Parathyroid adenoma (tissue), 2 donors: ENCODE results near the gene LRTM2.

Experiments used
- H2AFZ ChIP-seq: fragments of 300-600 bp; sonication (generic); one replicate; pipeline ENCODE4 v1.7.0; 2017; ENCODE audit warnings: antibody characterized with exemption, mild to moderate bottlenecking
- H3K27ac ChIP-seq: fragments of 300-600 bp; sonication (generic); one replicate; pipeline ENCODE4 v1.7.0; 2017
- H3K27me3 ChIP-seq: fragments of 300-600 bp; sonication (generic); one replicate; pipeline ENCODE4 v1.7.0; 2017; ENCODE audit warnings: low read length; ENCODE audit not compliant: control insufficient read depth, insufficient read depth
- H3K36me3 ChIP-seq: fragments of 300-600 bp; sonication (generic); one replicate; pipeline ENCODE4 v1.7.0; 2017; ENCODE audit warnings: low read length; ENCODE audit not compliant: control insufficient read depth, insufficient read depth
- H3K4me1 ChIP-seq: fragments of 300-600 bp; sonication (generic); one replicate; pipeline ENCODE4 v1.7.0; 2017; ENCODE audit warnings: control low read depth
- H3K4me2 ChIP-seq: fragments of 300-600 bp; sonication (generic); one replicate; pipeline ENCODE4 v1.7.0; 2017; ENCODE audit warnings: low read length
- H3K4me3 ChIP-seq: fragments of 300-600 bp; sonication (generic); one replicate; pipeline ENCODE4 v1.7.0; 2017; ENCODE audit warnings: low read depth, low read length
- H3K79me2 ChIP-seq: fragments of 300-600 bp; sonication (generic); one replicate; pipeline ENCODE4 v1.7.0; 2017; ENCODE audit warnings: control low read depth
- H3K9ac ChIP-seq: fragments of 300-600 bp; sonication (generic); one replicate; pipeline ENCODE4 v1.7.0; 2017; ENCODE audit warnings: mild to moderate bottlenecking
- H3K9me3 ChIP-seq: fragments of 300-600 bp; sonication (generic); one replicate; pipeline ENCODE4 v1.7.0; 2017; ENCODE audit warnings: low read length; ENCODE audit not compliant: control insufficient read depth
- TF ChIP-seq, protein P1 (sequence below): fragments of 300-600 bp; sonication (generic); IDR thresholded peaks from one replicate; pipeline ENCODE4 v1.7.0; 2017; ENCODE audit warnings: antibody characterized with exemption, mild to moderate bottlenecking
- donor health status: primary hyperparathyroidism.

Gene LRTM2

DNA sequence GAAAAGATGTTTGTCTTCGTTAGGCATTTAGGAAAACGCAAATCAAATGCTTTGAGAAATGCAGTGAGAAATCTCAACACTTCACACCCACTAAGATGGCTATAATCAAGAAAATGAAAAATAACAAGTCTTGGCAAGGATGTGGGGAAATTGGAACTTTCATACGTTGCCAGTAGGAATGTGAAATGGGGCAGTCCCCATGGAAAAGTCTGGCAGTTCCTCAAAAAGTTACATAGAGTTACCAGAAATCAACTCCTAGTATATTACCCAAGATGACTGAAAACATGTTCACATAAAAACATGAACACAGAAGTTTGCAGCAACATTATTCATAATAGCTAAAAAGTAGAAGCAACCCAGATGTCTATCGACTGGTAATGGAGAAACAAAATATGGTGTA, 41.5 kb upstream of the LRTM2 start:
- no peak overlapping the region for H3K9ac ChIP-seq
- H3K27ac ChIP-seq: no peak overlapping the region
- no peak overlapping the region for H2AFZ ChIP-seq
- TF ChIP-seq, protein P1, sequence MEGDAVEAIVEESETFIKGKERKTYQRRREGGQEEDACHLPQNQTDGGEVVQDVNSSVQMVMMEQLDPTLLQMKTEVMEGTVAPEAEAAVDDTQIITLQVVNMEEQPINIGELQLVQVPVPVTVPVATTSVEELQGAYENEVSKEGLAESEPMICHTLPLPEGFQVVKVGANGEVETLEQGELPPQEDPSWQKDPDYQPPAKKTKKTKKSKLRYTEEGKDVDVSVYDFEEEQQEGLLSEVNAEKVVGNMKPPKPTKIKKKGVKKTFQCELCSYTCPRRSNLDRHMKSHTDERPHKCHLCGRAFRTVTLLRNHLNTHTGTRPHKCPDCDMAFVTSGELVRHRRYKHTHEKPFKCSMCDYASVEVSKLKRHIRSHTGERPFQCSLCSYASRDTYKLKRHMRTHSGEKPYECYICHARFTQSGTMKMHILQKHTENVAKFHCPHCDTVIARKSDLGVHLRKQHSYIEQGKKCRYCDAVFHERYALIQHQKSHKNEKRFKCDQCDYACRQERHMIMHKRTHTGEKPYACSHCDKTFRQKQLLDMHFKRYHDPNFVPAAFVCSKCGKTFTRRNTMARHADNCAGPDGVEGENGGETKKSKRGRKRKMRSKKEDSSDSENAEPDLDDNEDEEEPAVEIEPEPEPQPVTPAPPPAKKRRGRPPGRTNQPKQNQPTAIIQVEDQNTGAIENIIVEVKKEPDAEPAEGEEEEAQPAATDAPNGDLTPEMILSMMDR: no peak
- no peaks in the 10 kb centered on the region for H3K9me3 ChIP-seq
- H3K36me3 ChIP-seq: no peaks in the 10 kb centered on the region
- no peak overlapping the region for H3K4me2 ChIP-seq
- H3K79me2 ChIP-seq: peaks cover 21% of the 10 kb centered on the region
- no peak overlapping the region for H3K4me3 ChIP-seq
- no peaks in the 10 kb centered on the region for H3K27me3 ChIP-seq
- peaks cover 18% of the 10 kb centered on the region for H3K4me1 ChIP-seq

- Histone ChIP-seq H3K27me3 (no peaks in the 10 kb centered on the region), H3K27ac (no peak overlapping the region), H3K4me1 (peaks cover 11% of the 10 kb centered on the region), H3K4me2 (no peak overlapping the region), H3K79me2 (peaks cover 21% of the 10 kb centered on the region), H3K4me3 (no peak overlapping the region), H2AFZ (no peak overlapping the region), H3K9ac (no peak overlapping the region), H3K36me3 (no peaks in the 10 kb centered on the region), H3K9me3 (no peaks in the 10 kb centered on the region)
- TF ChIP-seq, protein P1: no peak
These were observed 40.6 kb upstream of the LRTM2 start for GRCh38 chr12:1779783-1780182.

- H3K27ac ChIP-seq: no peak overlapping the region
- H3K9me3 ChIP-seq: no peaks in the 10 kb centered on the region
- no peak overlapping the region for H3K4me3 ChIP-seq
- peaks cover 17% of the 10 kb centered on the region for H3K79me2 ChIP-seq
- no peak overlapping the region for H3K9ac ChIP-seq
- no peak overlapping the region for H3K4me2 ChIP-seq
- no peaks in the 10 kb centered on the region for H3K27me3 ChIP-seq
- TF ChIP-seq, protein P1: no peak
- H2AFZ ChIP-seq: no peak overlapping the region
- peaks cover 11% of the 10 kb centered on the region for H3K4me1 ChIP-seq
- H3K36me3 ChIP-seq: no peaks in the 10 kb centered on the region
These were observed 38.6 kb upstream of the LRTM2 start for GRCh38 chr12:1781772-1782171.

- TF ChIP-seq, protein P1: no peak
- Histone ChIP-seq H3K4me3 (no peak overlapping the region), H3K9me3 (no peaks in the 10 kb centered on the region), H3K27ac (no peak overlapping the region), H3K36me3 (no peaks in the 10 kb centered on the region), H3K79me2 (peaks cover 17% of the 10 kb centered on the region), H2AFZ (no peak overlapping the region), H3K9ac (no peak overlapping the region), H3K4me2 (no peak overlapping the region), H3K27me3 (no peaks in the 10 kb centered on the region), H3K4me1 (peaks cover 11% of the 10 kb centered on the region)
These were observed 38.1 kb upstream of the LRTM2 start for GRCh38 chr12:1782215-1782614.

GRCh38 chr12:1787714-1788113, 32.7 kb upstream of the LRTM2 start:
- H3K36me3 ChIP-seq: no peaks in the 10 kb centered on the region
- no peaks in the 10 kb centered on the region for H3K9me3 ChIP-seq
- no peaks in the 10 kb centered on the region for H3K27me3 ChIP-seq
- no peak overlapping the region for H2AFZ ChIP-seq
- H3K4me3 ChIP-seq: no peak overlapping the region
- H3K4me1 ChIP-seq: no peaks in the 10 kb centered on the region
- TF ChIP-seq, protein P1: no peak
- H3K79me2 ChIP-seq: no peaks in the 10 kb centered on the region
- H3K27ac ChIP-seq: no peak overlapping the region
- H3K9ac ChIP-seq: no peak overlapping the region
- no peak overlapping the region for H3K4me2 ChIP-seq
